IMR-90 (cell line): ENCODE data around the gene SLC37A1. TPM values are rescaled to one million over a fixed set of nuclear protein-coding genes. Genes with fewer than 3 reads are reported as not detected.

Experiments used
- ATAC-seq: fragments of 200-7000 bp; cut with Tn5 transposase; 2 replicates; pipeline ENCODE4 v1.9.1; 2020; ENCODE audit warnings: low read depth, mild to moderate bottlenecking, moderate library complexity
- BruUV-seq: library from RNA; stranded (reverse); fragments of 400-500 nt; replicated peaks from 2 replicates; lab custom pipeline; 2021; lab: Mats Ljungman, UMichigan
- CTCF ChIA-PET: fragments of 300-600 bp; formaldehyde crosslinking; extraction: SDS; loops from one replicate; lab custom pipeline; 2021; ENCODE audit warnings: antibody characterized with exemption; lab: Yijun Ruan, JAX
- POLR2A ChIA-PET: fragments of 300-600 bp; sonication (Branson Sonifier 250); formaldehyde crosslinking; loops from one replicate; lab custom pipeline; 2022; ENCODE audit warnings: antibody characterized with exemption; ENCODE audit not compliant: unreplicated experiment; lab: Charles Lee
- DNase-seq: peaks from one replicate; pipeline ENCODE4 v3.0.0; 2013
- H2AFZ ChIP-seq: replicated peaks from 2 replicates; pipeline ENCODE3; 2013; ENCODE audit warnings: low read length, mild to moderate bottlenecking; ENCODE audit not compliant: poor library complexity
- H2AK5ac ChIP-seq: 2 replicates; pipeline ENCODE4 v1.6.1; 2013; ENCODE audit warnings: low read depth, low read length, inconsistent platforms
- H2AK9ac ChIP-seq: replicated peaks from 2 replicates; pipeline ENCODE3; 2013; ENCODE audit warnings: mild to moderate bottlenecking, low read depth, low read length, moderate library complexity; ENCODE audit not compliant: poor library complexity
- H2BK120ac ChIP-seq: 2 replicates; pipeline ENCODE4 v1.6.1; 2013; ENCODE audit warnings: low read depth, low read length, inconsistent platforms
- H2BK15ac ChIP-seq: 3 replicates; pipeline ENCODE4 v1.6.1; 2013; ENCODE audit warnings: low read depth, low read length, inconsistent platforms
- H2BK20ac ChIP-seq: 2 replicates; pipeline ENCODE4 v1.6.1; 2013; ENCODE audit warnings: low read depth, mild to moderate bottlenecking, inconsistent platforms, low read length, moderate library complexity
- H2BK5ac ChIP-seq: 2 replicates; pipeline ENCODE4 v1.6.1; 2013; ENCODE audit warnings: mild to moderate bottlenecking, low read depth, low read length, inconsistent platforms; ENCODE audit not compliant: poor library complexity, severe bottlenecking
- H3K14ac ChIP-seq: replicated peaks from 2 replicates; pipeline ENCODE4 v1.6.1; 2013; ENCODE audit warnings: low read depth, low read length, inconsistent platforms
- H3K18ac ChIP-seq: 2 replicates; pipeline ENCODE4 v1.6.1; 2013; ENCODE audit warnings: low read depth, low read length, control low read depth
- H3K23ac ChIP-seq: 2 replicates; pipeline ENCODE4 v1.6.1; 2013; ENCODE audit warnings: low read depth, low read length, inconsistent platforms
- H3K27ac ChIP-seq: 2 replicates; pipeline ENCODE4 v1.5.1; 2013; ENCODE audit warnings: mild to moderate bottlenecking, control low read depth, low read length; ENCODE audit not compliant: insufficient read depth
- H3K27me3 ChIP-seq: 2 replicates; pipeline ENCODE4 v1.6.1; 2013; ENCODE audit warnings: low read length; ENCODE audit not compliant: control insufficient read depth, insufficient read depth
- H3K36me3 ChIP-seq: 2 replicates; pipeline ENCODE4 v1.6.1; 2013; ENCODE audit warnings: low read length, mixed read lengths; ENCODE audit not compliant: control insufficient read depth, insufficient read depth
- H3K4ac ChIP-seq: 2 replicates; pipeline ENCODE4 v1.6.1; 2013; ENCODE audit warnings: low read depth, low read length, inconsistent platforms
- H3K4me1 ChIP-seq: 2 replicates; pipeline ENCODE4 v1.6.1; 2013; ENCODE audit warnings: low read length, mixed read lengths; ENCODE audit not compliant: control insufficient read depth, insufficient read depth
- H3K4me2 ChIP-seq: 2 replicates; pipeline ENCODE4 v1.6.1; 2013; ENCODE audit warnings: low read depth, mild to moderate bottlenecking, control low read depth, low read length, moderate library complexity
- H3K4me3 ChIP-seq: 2 replicates; pipeline ENCODE4 v1.5.1; 2013; ENCODE audit warnings: low read depth, mild to moderate bottlenecking, control low read depth, low read length, moderate library complexity; ENCODE audit not compliant: insufficient read depth
- H3K56ac ChIP-seq: 2 replicates; pipeline ENCODE4 v1.6.1; 2013; ENCODE audit warnings: low read length, inconsistent platforms; ENCODE audit not compliant: insufficient read depth; ENCODE audit errors: extremely low read depth
- H3K79me1 ChIP-seq, 2 experiments: 2 replicates each; pipeline ENCODE4 v1.6.1; 2013; ENCODE audit warnings: low read length in 2 of 2, inconsistent platforms in 1 of 2, low read depth in 1 of 2
- H3K9ac ChIP-seq: 2 replicates; pipeline ENCODE4 v1.6.1; 2013; ENCODE audit warnings: low read depth, low read length, control low read depth
- H3K9me1 ChIP-seq: 2 replicates; pipeline ENCODE4 v1.6.1; 2013; ENCODE audit warnings: low read length, inconsistent platforms; ENCODE audit not compliant: insufficient read depth
- H3K9me3 ChIP-seq: 2 replicates; pipeline ENCODE4 v1.6.1; 2013; ENCODE audit warnings: low read length; ENCODE audit not compliant: control insufficient read depth, insufficient read depth
- H4K20me1 ChIP-seq: 2 replicates; pipeline ENCODE4 v1.6.1; 2013; ENCODE audit warnings: low read length, inconsistent platforms; ENCODE audit not compliant: insufficient read depth
- H4K5ac ChIP-seq: 2 replicates; pipeline ENCODE4 v1.6.1; 2013; ENCODE audit warnings: mild to moderate bottlenecking, low read depth, low read length, control low read depth
- H4K8ac ChIP-seq, 2 experiments: 2 replicates each; pipeline ENCODE4 v1.6.1; 2013; ENCODE audit warnings: low read depth in 2 of 2, low read length in 2 of 2, control low read depth in 1 of 2, inconsistent platforms in 1 of 2
- H4K91ac ChIP-seq: 2 replicates; pipeline ENCODE4 v1.6.1; 2013; ENCODE audit warnings: low read depth, low read length, inconsistent platforms; ENCODE audit not compliant: insufficient read depth
- CEBPB ChIP-seq: IDR thresholded peaks from 2 replicates; pipeline ENCODE4 v1.6.1; 2012; ENCODE audit warnings: low read depth, low read length, improper control_type of control experiment
- MAZ ChIP-seq: IDR thresholded peaks from 2 replicates; pipeline ENCODE4 v1.6.1; 2012; ENCODE audit warnings: low read depth, mild to moderate bottlenecking, low read length, improper control_type of control experiment, moderate library complexity, borderline replicate concordance
- whole genome bisulfite sequencing, 2 experiments: methylation state at CpG; one replicate each; pipeline versions ENCODE4 v1.1.5 to v1.1.7; 2013; ENCODE audit warnings: missing lambda C conversion rate in 2 of 2; ENCODE audit not compliant: insufficient read length in 1 of 2; ENCODE audit errors: extremely low coverage in 2 of 2; 5-methylcytosine and 5-hydroxymethylcytosine counted together
- dilution Hi-C: fragments of 300-500 bp; cut with HindIII; formaldehyde crosslinking; loops from one replicate; pipeline ENCODE4 v1.14.3; 2018; ENCODE audit warnings: low sequenced_read_pairs; ENCODE audit not compliant: unreplicated experiment
- in situ Hi-C: fragments of 300-500 bp; cut with MboI; formaldehyde crosslinking; loops from 3 replicates; pipeline ENCODE4 v1.14.3; 2019; ENCODE audit warnings: low sequenced_read_pairs, inconsistent platforms, mixed read lengths
- intact Hi-C: fragments of 100-400 bp; cut with micrococcal nuclease; formaldehyde crosslinking; loops from 2 replicates; pipeline ENCODE4 v1.10.0; 2022
- polyA plus RNA-seq, 3 experiments: library from polyadenylated mRNA; depleted of rRNA; stranded (reverse); fragments of >200 nt; gene quantifications; 2 replicates each; pipeline ENCODE4 v1.2.3, GENCODE V29; 2012; ENCODE audit warnings: low replicate concordance in 1 of 3
- total RNA-seq: library from RNA; depleted of rRNA; stranded (reverse); fragments of >200 nt; gene quantifications from 2 replicates; pipeline ENCODE4 v1.2.3, GENCODE V29; 2012
- TF ChIP-seq, protein P1 (sequence below): conservative IDR thresholded peaks from 2 replicates; pipeline ENCODE4 v1.5.1; 2012; ENCODE audit warnings: mild to moderate bottlenecking, low read depth, low read length, improper control_type of control experiment
- TF ChIP-seq, protein P2 (sequence below): fragments of 150-350 bp; IDR thresholded peaks from 2 replicates; pipeline ENCODE4 v1.6.1; 2017; ENCODE audit warnings: mild to moderate bottlenecking, antibody characterized with exemption, low read length, low read depth

The SLC37A1 gene
- total and polyA plus RNA-seq, 2 of the 4 experiments (the other 2 are of a cell fraction): 0.36 to 0.48 TPM

DNA sequence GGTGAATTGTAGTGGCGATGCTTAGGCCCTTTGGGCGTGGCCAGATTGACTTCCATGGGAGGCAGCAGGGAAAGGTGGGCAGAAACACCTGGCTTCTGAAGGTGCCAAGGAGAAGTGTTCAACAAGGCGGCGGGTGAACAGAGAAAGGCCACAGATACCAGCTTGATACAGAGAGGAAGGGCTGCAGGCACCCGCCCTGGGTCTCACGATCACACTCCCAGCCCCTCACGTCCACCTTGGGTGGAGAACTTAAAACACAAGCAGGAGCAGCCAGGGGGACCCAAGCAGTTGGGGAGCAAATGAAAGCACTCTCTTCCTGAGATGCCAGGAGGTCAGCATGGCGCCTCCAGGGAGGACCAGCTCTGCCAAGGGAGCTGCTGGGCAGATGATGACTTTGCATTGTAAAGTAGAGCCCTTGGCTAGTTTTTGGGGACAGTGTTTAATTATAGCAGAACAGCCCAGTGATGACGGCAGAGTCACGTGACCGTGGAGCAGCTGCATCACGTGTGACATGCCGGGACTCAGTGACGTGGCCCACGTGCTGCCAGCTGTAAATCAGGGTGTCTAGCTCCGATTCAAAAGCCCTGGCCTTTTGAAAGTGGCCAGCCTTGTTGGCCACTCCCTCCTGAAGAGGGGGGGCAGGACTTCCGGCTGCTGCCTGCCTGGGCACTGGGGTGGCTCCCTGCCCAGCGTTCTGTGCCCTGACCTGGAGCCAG, 19.0 kb downstream of the SLC37A1 start:
- no peak overlapping the region for H3K27ac ChIP-seq
- no peak overlapping the region for H4K91ac ChIP-seq
- H2AK9ac ChIP-seq: no peak overlapping the region
- no peaks in the 10 kb centered on the region for H3K9me1 ChIP-seq
- no peaks in the 10 kb centered on the region for H3K9me3 ChIP-seq
- no peak overlapping the region for H4K8ac ChIP-seq
- no TSS peak for BruUV-seq
- H3K4me2 ChIP-seq: no peak overlapping the region
- H2BK5ac ChIP-seq: no peak overlapping the region
- no peaks in the 10 kb centered on the region for H4K20me1 ChIP-seq
- no peak overlapping the region for H2AK5ac ChIP-seq
- no peaks in the 10 kb centered on the region for H3K4me1 ChIP-seq
- intact Hi-C loops: no loop called here
- H3K4ac ChIP-seq: no peak overlapping the region
- no peaks in the 10 kb centered on the region for H3K79me1 ChIP-seq
- TF ChIP-seq MAZ (no peak), CEBPB (no peak)
- TF ChIP-seq, protein P1, sequence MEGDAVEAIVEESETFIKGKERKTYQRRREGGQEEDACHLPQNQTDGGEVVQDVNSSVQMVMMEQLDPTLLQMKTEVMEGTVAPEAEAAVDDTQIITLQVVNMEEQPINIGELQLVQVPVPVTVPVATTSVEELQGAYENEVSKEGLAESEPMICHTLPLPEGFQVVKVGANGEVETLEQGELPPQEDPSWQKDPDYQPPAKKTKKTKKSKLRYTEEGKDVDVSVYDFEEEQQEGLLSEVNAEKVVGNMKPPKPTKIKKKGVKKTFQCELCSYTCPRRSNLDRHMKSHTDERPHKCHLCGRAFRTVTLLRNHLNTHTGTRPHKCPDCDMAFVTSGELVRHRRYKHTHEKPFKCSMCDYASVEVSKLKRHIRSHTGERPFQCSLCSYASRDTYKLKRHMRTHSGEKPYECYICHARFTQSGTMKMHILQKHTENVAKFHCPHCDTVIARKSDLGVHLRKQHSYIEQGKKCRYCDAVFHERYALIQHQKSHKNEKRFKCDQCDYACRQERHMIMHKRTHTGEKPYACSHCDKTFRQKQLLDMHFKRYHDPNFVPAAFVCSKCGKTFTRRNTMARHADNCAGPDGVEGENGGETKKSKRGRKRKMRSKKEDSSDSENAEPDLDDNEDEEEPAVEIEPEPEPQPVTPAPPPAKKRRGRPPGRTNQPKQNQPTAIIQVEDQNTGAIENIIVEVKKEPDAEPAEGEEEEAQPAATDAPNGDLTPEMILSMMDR: no peak
- TF ChIP-seq, protein P2, sequence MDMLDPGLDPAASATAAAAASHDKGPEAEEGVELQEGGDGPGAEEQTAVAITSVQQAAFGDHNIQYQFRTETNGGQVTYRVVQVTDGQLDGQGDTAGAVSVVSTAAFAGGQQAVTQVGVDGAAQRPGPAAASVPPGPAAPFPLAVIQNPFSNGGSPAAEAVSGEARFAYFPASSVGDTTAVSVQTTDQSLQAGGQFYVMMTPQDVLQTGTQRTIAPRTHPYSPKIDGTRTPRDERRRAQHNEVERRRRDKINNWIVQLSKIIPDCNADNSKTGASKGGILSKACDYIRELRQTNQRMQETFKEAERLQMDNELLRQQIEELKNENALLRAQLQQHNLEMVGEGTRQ: peak; percentile 68
- H2BK20ac ChIP-seq: no peak overlapping the region
- in situ Hi-C loops: no loop called here
- no peak overlapping the region for H2BK15ac ChIP-seq
- no peak overlapping the region for H2BK120ac ChIP-seq
- WGBS, 2 experiments: 64% methylated on average over 10 of the region's 18 CpGs; no CpG with 5 or more reads in 1 of the 2 experiments
- H2AFZ ChIP-seq: no peak overlapping the region
- H3K14ac ChIP-seq: no peak overlapping the region
- CTCF ChIA-PET: no interaction called here
- no peak overlapping the region for H3K9ac ChIP-seq
- H3K56ac ChIP-seq: no peak overlapping the region
- H3K27me3 ChIP-seq: peaks cover 21% of the 10 kb centered on the region; the same call in 1 of the 2 replicates
- POLR2A ChIA-PET: no interaction called here
- no peak overlapping the region for H3K18ac ChIP-seq
- no peak overlapping the region for H3K4me3 ChIP-seq
- H3K36me3 ChIP-seq: no peaks in the 10 kb centered on the region
- no peak overlapping the region for H4K5ac ChIP-seq
- DNase-seq (peak; percentile 12), ATAC-seq (no peak)
- H3K23ac ChIP-seq: no peak overlapping the region
- dilution Hi-C loops: no loop called here
